Suprapubic skin (tissue), 4 donors: ENCODE results near the gene B3GNT9.

ENCODE experiments used
- CTCF ChIP-seq, 2 donors: fragments of 200-600 bp in 1 of 2; fragments of 450-650 bp in 1 of 2; sonication (generic) in 1 of 2; IDR thresholded peaks; one replicate each; pipeline ENCODE4 v1.5.1; 2016 to 2019; ENCODE audit warnings: antibody characterized with exemption in 2 of 2, mild to moderate bottlenecking in 1 of 2, moderate library complexity in 1 of 2
- EP300 ChIP-seq: sonication (generic); formaldehyde crosslinking; IDR thresholded peaks from one replicate; pipeline ENCODE4 v1.6.1; 2017; ENCODE audit warnings: antibody characterized with exemption
- POLR2A ChIP-seq, 2 donors: fragments of 450-650 bp; IDR thresholded peaks; one replicate each; pipeline ENCODE4 v1.6.1; 2017; ENCODE audit warnings: antibody characterized with exemption in 2 of 2, mild to moderate bottlenecking in 2 of 2, moderate library complexity in 2 of 2
- POLR2AphosphoS5 ChIP-seq, 3 donors: sonication (generic); formaldehyde crosslinking; IDR thresholded peaks; one replicate each; pipeline ENCODE4 v1.6.1; 2017; ENCODE audit warnings: antibody characterized with exemption in 3 of 3

- TF ChIP-seq CTCF (IDR thresholded peaks at IDR 0.05) (no peak), EP300 (no peak), POLR2AphosphoS5 (IDR thresholded peaks at IDR 0.05) (no peak), POLR2A (IDR thresholded peaks at IDR 0.05) (no peak)
Observed at GRCh38 chr16:67190041-67190440, 39.2 kb upstream of the B3GNT9 start, which contains the start of gene EXOC3L1.
